BJ (cell line): ENCODE data around the gene KREMEN1. TPM values are rescaled to one million over a fixed set of nuclear protein-coding genes. Genes with fewer than 3 reads are reported as not detected.

Experiments used
- CTCF ChIA-PET: fragments of 350-600 bp; formaldehyde crosslinking; extraction: SDS; loops from one replicate; lab custom pipeline; 2021; ENCODE audit warnings: antibody characterized with exemption, inconsistent platforms; lab: Yijun Ruan, JAX
- POLR2A ChIA-PET: fragments of 300-600 bp; sonication (Branson Sonifier 250); formaldehyde crosslinking; extraction: SDS; loops from one replicate; lab custom pipeline; 2021; ENCODE audit warnings: antibody characterized with exemption; lab: Charles Lee
- DNase-seq: peaks from one replicate; pipeline ENCODE4 v3.0.0-alpha.2; 2011; ENCODE audit warnings: low read depth
- H3K27me3 ChIP-seq: 2 replicates; pipeline ENCODE4 v1.6.0; 2011; ENCODE audit warnings: low read length; ENCODE audit not compliant: control insufficient read depth, insufficient read depth
- H3K36me3 ChIP-seq: 2 replicates; pipeline ENCODE4 v1.5.1; 2011; ENCODE audit warnings: low read length; ENCODE audit not compliant: control insufficient read depth, insufficient read depth
- H3K4me3 ChIP-seq: 2 replicates; pipeline ENCODE4 v1.5.1; 2011; ENCODE audit warnings: low read depth, mild to moderate bottlenecking, control low read depth, low read length
- polyA plus RNA-seq: library from polyadenylated mRNA; depleted of rRNA; stranded (reverse); fragments of >200 nt; gene quantifications from 2 replicates; pipeline ENCODE4 v1.2.3, GENCODE V29; 2011
- TF ChIP-seq, protein P1 (sequence below): IDR thresholded peaks from 2 replicates; pipeline ENCODE4 v1.5.1; 2011; ENCODE audit warnings: low read depth, mild to moderate bottlenecking, control low read depth, inconsistent platforms, low read length, moderate library complexity; ENCODE audit not compliant: insufficient read depth

The KREMEN1 gene
- polyA plus RNA-seq, 1 experiment = 2.1 TPM

GRCh38 chr22:29093501-29094300 is 20.9 kb downstream of the KREMEN1 start:
- ChIA-PET POLR2A (interaction anchor here (0.7 kb wide), 1 partner anchor 14 kb away, joined by 3 read pairs; no protein-coding TSS in a partner anchor), CTCF (interaction anchor here (1.1 to 3.2 kb wide), 3 partner anchors 12 to 61 kb away, joined by 3 to 12 read pairs (median 6); no protein-coding TSS in a partner anchor)
- DNase-seq = peak; percentile 75
- H3K36me3 ChIP-seq = no peaks in the 10 kb centered on the region
- no peak overlapping the region for H3K4me3 ChIP-seq
- no peaks in the 10 kb centered on the region for H3K27me3 ChIP-seq
- TF ChIP-seq, protein P1, sequence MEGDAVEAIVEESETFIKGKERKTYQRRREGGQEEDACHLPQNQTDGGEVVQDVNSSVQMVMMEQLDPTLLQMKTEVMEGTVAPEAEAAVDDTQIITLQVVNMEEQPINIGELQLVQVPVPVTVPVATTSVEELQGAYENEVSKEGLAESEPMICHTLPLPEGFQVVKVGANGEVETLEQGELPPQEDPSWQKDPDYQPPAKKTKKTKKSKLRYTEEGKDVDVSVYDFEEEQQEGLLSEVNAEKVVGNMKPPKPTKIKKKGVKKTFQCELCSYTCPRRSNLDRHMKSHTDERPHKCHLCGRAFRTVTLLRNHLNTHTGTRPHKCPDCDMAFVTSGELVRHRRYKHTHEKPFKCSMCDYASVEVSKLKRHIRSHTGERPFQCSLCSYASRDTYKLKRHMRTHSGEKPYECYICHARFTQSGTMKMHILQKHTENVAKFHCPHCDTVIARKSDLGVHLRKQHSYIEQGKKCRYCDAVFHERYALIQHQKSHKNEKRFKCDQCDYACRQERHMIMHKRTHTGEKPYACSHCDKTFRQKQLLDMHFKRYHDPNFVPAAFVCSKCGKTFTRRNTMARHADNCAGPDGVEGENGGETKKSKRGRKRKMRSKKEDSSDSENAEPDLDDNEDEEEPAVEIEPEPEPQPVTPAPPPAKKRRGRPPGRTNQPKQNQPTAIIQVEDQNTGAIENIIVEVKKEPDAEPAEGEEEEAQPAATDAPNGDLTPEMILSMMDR = no peak

GRCh38 chr22:29095459-29095858 is 22.6 kb downstream of the KREMEN1 start:
- POLR2A ChIA-PET = no interaction called here

DNA sequence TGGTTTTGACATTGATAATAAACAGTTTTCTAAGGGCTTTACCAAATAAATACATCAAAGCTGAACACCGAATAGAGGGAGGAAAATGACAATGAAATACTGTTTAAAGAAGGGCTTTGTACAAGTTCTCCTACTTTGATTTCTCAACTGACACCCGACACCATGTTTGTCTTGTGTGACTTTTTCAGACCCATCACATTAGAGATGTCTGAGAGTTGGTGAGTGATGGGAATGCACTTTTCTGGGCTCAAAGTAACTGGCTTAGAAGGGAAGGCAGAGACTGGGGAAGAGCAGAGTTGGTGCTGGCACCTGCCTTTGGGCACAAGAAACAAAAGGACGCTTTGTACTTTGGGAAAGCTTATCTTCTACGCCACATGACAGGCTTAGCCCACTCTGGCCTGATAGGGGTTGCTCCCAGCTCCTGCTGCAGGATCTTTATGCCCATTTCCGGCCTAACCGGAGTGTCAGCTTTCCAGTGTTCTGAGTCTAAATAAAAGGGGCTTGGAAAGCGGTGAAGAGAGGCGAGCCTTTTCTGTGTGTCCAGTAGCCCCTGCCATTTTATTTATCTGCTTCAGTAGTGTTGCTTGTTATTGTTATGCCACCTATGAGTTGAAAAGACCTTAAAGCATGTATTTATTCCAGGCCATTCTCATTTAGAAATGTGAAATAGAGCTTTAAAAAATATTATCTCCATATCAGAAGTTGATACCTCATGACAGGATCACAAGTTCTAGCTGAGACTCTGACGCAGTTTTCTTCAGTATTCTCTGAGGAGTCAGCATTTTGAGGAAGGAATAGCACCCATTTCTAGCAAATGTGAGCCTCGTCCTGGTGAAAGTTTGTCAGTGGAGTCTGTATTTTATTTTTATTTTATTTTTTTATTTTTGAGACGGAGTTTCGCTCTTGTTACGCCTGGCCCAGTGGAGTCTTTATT is 24.2 kb downstream of the KREMEN1 start:
- POLR2A ChIA-PET = no interaction called here

More at GRCh38 chr22:29095459-29095858, 22.6 kb downstream of the KREMEN1 start:
- DNase-seq = no peak
- H3K36me3 ChIP-seq = no peaks in the 10 kb centered on the region
- TF ChIP-seq, protein P1 = no peak
- no peaks in the 10 kb centered on the region for H3K27me3 ChIP-seq
- no peak overlapping the region for H3K4me3 ChIP-seq
- CTCF ChIA-PET = interaction anchor here (0.6 to 3.2 kb wide), 2 partner anchors 59 to 64 kb away, joined by 3 to 12 read pairs; no protein-coding TSS in a partner anchor

DNA sequence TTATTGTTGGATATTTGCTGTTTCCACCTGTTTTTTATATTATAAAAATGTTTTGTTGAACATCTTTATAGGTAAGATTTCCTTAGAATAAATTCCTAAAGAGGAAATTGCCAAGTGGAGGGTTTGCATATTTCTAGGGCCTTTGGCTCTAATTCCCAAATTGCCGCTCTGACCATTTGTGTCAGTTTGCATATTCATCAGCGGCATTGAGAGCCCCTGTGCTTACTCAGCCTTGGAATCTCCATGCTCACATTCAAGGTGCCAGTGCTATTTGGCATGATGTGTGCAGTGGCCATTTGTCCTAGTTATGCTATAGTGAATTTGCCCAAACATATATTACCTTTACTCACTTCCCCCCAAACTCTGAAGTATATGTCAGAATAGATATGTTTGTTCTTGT is 25.5 kb downstream of the KREMEN1 start:
- POLR2A ChIA-PET = no interaction called here
- CTCF ChIA-PET = no interaction called here
- TF ChIP-seq, protein P1 = no peak
- no peaks in the 10 kb centered on the region for H3K27me3 ChIP-seq
- DNase-seq = no peak
- H3K36me3 ChIP-seq = no peaks in the 10 kb centered on the region
- H3K4me3 ChIP-seq = no peak overlapping the region

More for the DNA sequence above, 24.2 kb downstream of the KREMEN1 start:
- H3K36me3 ChIP-seq = no peaks in the 10 kb centered on the region
- CTCF ChIA-PET = interaction anchor here (0.7 to 3.2 kb wide), 2 partner anchors 57 kb away, joined by 3 to 12 read pairs; no protein-coding TSS in a partner anchor
- H3K4me3 ChIP-seq = no peak overlapping the region
- TF ChIP-seq, protein P1 = no peak
- no peak for DNase-seq
- H3K27me3 ChIP-seq = no peaks in the 10 kb centered on the region
